GM23338 (cell line): ENCODE data around the gene REV3L. TPM values are rescaled to one million over a fixed set of nuclear protein-coding genes. Genes with fewer than 3 reads are reported as not detected.

Experiments
- ATAC-seq: fragments of 200-7000 bp; cut with Tn5 transposase; 3 replicates; pipeline ENCODE4 v1.9.1; 2020
- DNase-seq: peaks from one replicate; pipeline ENCODE4 v3.0.0-alpha.2; 2015; ENCODE audit warnings: low spot score
- H2AFZ ChIP-seq: fragments of 200-600 bp; sonication (generic); 2 replicates; pipeline ENCODE4 v1.8.0; 2016; ENCODE audit warnings: antibody characterized with exemption, mild to moderate bottlenecking, moderate library complexity
- H3F3A ChIP-seq: fragments of 200-600 bp; sonication (generic); replicated peaks from 2 replicates; pipeline ENCODE4 v1.8.0; 2017; ENCODE audit warnings: antibody characterized with exemption, mixed run types, low read depth
- H3K27ac ChIP-seq: fragments of 200-600 bp; sonication (generic); 2 replicates; pipeline ENCODE4 v1.6.1; 2016; ENCODE audit warnings: low read depth
- H3K27me3 ChIP-seq: fragments of 200-600 bp; sonication (generic); 2 replicates; pipeline ENCODE4 v1.8.0; 2016; ENCODE audit warnings: mild to moderate bottlenecking, mixed run types, moderate library complexity; ENCODE audit not compliant: insufficient read depth
- H3K36me3 ChIP-seq: fragments of 200-600 bp; sonication (generic); 2 replicates; pipeline ENCODE4 v1.8.0; 2016; ENCODE audit warnings: mild to moderate bottlenecking; ENCODE audit not compliant: insufficient read depth
- H3K4me1 ChIP-seq: fragments of 200-600 bp; sonication (generic); 2 replicates; pipeline ENCODE4 v1.8.0; 2016; ENCODE audit warnings: mild to moderate bottlenecking, moderate library complexity; ENCODE audit not compliant: insufficient read depth
- H3K4me2 ChIP-seq: fragments of 200-600 bp; sonication (generic); 2 replicates; pipeline ENCODE4 v1.7.1; 2017; ENCODE audit warnings: mixed run types
- H3K4me3 ChIP-seq: fragments of 200-600 bp; sonication (generic); 2 replicates; pipeline ENCODE4 v1.6.1; 2016; ENCODE audit warnings: mixed run types
- H3K79me2 ChIP-seq: fragments of 200-600 bp; sonication (generic); replicated peaks from 2 replicates; pipeline ENCODE4 v1.8.0; 2017; ENCODE audit warnings: mild to moderate bottlenecking; ENCODE audit not compliant: insufficient read depth
- H3K9me2 ChIP-seq: fragments of 200-600 bp; sonication (generic); 2 replicates; pipeline ENCODE4 v1.8.0; 2017; ENCODE audit not compliant: insufficient read depth
- H4K20me1 ChIP-seq: fragments of 200-600 bp; sonication (generic); replicated peaks from 2 replicates; pipeline ENCODE4 v1.8.0; 2017; ENCODE audit warnings: mild to moderate bottlenecking; ENCODE audit not compliant: insufficient read depth
- H3K27ac Mint-ChIP-seq: 2 replicates; pipeline ENCODE4 v1.8.0; 2020; ENCODE audit warnings: inconsistent platforms, mild to moderate bottlenecking, moderate library complexity, mixed read lengths
- H3K27me3 Mint-ChIP-seq: 3 replicates; pipeline ENCODE4 v1.8.0; 2022; ENCODE audit warnings: low read depth, mild to moderate bottlenecking, moderate library complexity, mixed read lengths, inconsistent platforms; ENCODE audit not compliant: insufficient read depth, poor library complexity
- H3K36me3 Mint-ChIP-seq: 3 replicates; pipeline ENCODE4 v1.8.0; 2021; ENCODE audit warnings: low read depth, mild to moderate bottlenecking, inconsistent platforms, moderate library complexity, mixed read lengths
- H3K4me1 Mint-ChIP-seq: 3 replicates; pipeline ENCODE4 v1.8.0; 2020; ENCODE audit warnings: mild to moderate bottlenecking, inconsistent platforms, mixed read lengths
- H3K4me3 Mint-ChIP-seq: 3 replicates; pipeline ENCODE4 v1.8.0; 2021; ENCODE audit warnings: moderate library complexity, mild to moderate bottlenecking, inconsistent platforms, mixed read lengths
- H3K9me3 Mint-ChIP-seq: 3 replicates; pipeline ENCODE4 v1.8.0; 2020; ENCODE audit warnings: moderate library complexity, mild to moderate bottlenecking, inconsistent platforms, mixed read lengths
- CREB1 ChIP-seq: fragments of 250-450 bp; sonication (Bioruptor Pico); IDR thresholded peaks from 2 replicates; pipeline ENCODE4 v1.5.0; 2020; ENCODE audit warnings: low read depth, mild to moderate bottlenecking, moderate library complexity
- EZH2 ChIP-seq: fragments of 200-600 bp; sonication (generic); IDR thresholded peaks from one replicate; pipeline ENCODE4 v1.8.0; 2017; ENCODE audit warnings: antibody characterized with exemption, mild to moderate bottlenecking, low read depth; ENCODE audit not compliant: unreplicated experiment
- EZH2phosphoT487 ChIP-seq: fragments of 200-600 bp; sonication (generic); IDR thresholded peaks from one replicate; pipeline ENCODE4 v1.8.1; 2018; ENCODE audit warnings: antibody characterized with exemption; ENCODE audit not compliant: unreplicated experiment
- POLR2AphosphoS5 ChIP-seq: IDR thresholded peaks from 2 replicates; pipeline ENCODE4 v1.6.1; 2016; ENCODE audit warnings: antibody characterized with exemption, low read depth
- polyA plus RNA-seq: library from polyadenylated mRNA; unstranded; fragments of >200 nt; fragmentation: Nextera tagmentation; extraction: Ambion mirVana; gene quantifications from 2 replicates; pipeline ENCODE4 v1.2.1, GENCODE V29; 2016
- total RNA-seq: library from RNA; depleted of rRNA; stranded (reverse); fragments of >200 nt; shearing (Covaris generic); gene quantifications from 2 replicates; pipeline ENCODE4 v1.2.3, GENCODE V29; 2014
- TF ChIP-seq, protein P1 (sequence below), 2 experiments: fragments of 200-600 bp in 1 of 2; sonication (generic) in 1 of 2; conservative IDR thresholded peaks; 2 replicates each; pipeline versions ENCODE4 v1.5.1 to v1.6.1; 2016 to 2017; ENCODE audit warnings: antibody characterized with exemption in 2 of 2, low read depth in 2 of 2, mild to moderate bottlenecking in 2 of 2, moderate library complexity in 1 of 2

Gene REV3L
- total and polyA plus RNA-seq, 2 experiments from 2014 or later: 8.3 to 13.1 TPM

DNA sequence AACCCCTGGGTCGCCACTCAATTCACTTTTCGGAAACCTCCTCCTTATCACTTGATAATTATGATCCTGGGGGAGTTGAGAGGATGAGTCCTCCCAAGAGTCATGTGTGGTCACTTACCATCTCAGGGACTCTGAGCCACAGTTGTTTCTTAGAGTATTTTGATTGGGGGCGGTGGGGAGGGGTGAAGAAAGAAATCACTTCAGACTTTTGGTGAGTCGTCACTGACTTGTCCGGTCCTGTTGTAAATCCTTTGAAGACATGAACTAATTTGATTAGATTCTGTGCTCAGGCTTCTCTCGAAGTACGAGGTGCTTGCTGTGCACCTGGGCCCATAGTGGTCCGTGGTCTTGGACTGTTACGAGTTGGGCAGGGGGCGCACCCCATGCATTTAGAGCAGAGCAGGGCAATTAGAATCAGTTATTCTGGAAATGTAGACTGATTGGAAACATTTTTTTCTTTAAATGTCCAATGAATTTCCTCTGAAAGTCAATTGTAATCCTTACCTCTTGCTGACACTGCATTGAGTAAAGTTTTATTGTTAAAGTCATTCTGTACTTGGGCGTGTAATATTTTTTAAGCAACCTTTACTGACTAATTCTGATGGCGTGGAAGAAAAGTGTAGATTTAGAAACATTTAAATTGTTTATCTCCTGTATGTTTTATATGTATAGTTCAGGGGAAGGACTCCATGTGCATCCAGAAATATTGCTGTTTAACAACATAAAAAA is 222.3 kb downstream of the REV3L start:
- no peak overlapping the region for H3K4me3 ChIP-seq
- Mint-ChIP-seq H3K27ac (no peak overlapping the region), H3K36me3 (peaks cover 11% of the 10 kb centered on the region; the same call in 2 of the 3 replicates)

DNA sequence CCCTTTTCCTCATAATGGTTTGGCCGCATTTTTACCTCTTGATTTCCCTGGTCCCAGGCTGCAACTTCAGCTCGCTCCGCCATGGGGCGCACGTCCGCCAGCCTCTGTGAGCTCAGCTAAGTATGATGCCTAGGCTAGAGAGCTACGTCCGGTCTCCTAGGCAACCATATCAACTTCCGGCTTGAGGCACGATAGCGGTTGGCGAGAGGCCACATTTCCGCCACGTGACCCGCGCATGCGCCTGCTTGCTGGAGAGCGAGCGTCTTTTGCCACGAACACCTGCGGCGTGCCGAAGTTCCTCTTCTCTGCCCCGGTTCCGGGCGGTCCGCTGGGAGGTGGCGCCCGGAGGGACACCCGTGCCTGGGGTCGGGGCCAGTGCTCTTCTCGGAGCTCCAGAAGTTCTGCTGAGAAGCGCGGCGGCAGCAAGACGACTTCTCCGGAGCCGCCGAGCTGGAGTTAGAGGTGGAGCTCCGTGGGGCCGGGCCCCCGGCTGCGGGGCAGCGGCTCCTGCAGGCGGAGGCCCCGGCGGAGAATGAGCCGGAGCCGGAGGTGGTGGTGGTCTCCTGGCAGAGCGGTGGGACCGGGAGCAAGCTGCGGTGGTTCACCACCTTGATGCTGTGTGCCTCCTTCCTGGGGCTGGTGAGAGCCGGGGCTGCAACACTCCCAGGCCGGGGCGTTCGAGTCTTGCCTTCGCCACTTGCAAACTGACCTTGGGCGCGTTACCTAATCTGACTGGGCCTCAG is 223.8 kb downstream of the REV3L start:
- Mint-ChIP-seq H3K9me3 (no peaks in the 10 kb centered on the region), H3K4me1 (peaks cover 21% of the 10 kb centered on the region), H3K4me3 (peak overlapping the region; percentile 75), H3K36me3 (peaks cover 7% of the 10 kb centered on the region; the same call in 1 of the 3 replicates), H3K27ac (0 out of 2 replicates have a peak overlapping the region, but pooled peaks have one; percentile 2), H3K27me3 (peaks cover 10% of the 10 kb centered on the region)
- H4K20me1 ChIP-seq: no peaks in the 10 kb centered on the region
- peak overlapping the region; percentile 57 for H2AFZ ChIP-seq
- no peaks in the 10 kb centered on the region for H3K27me3 ChIP-seq
- TF ChIP-seq EZH2phosphoT487: no peak
- TF ChIP-seq, protein P1, sequence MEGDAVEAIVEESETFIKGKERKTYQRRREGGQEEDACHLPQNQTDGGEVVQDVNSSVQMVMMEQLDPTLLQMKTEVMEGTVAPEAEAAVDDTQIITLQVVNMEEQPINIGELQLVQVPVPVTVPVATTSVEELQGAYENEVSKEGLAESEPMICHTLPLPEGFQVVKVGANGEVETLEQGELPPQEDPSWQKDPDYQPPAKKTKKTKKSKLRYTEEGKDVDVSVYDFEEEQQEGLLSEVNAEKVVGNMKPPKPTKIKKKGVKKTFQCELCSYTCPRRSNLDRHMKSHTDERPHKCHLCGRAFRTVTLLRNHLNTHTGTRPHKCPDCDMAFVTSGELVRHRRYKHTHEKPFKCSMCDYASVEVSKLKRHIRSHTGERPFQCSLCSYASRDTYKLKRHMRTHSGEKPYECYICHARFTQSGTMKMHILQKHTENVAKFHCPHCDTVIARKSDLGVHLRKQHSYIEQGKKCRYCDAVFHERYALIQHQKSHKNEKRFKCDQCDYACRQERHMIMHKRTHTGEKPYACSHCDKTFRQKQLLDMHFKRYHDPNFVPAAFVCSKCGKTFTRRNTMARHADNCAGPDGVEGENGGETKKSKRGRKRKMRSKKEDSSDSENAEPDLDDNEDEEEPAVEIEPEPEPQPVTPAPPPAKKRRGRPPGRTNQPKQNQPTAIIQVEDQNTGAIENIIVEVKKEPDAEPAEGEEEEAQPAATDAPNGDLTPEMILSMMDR (conservative IDR thresholded peaks at IDR 0.05; ENCODE audit: low read depth in 2 of 2): peak; percentile 84 to 98
- TF ChIP-seq POLR2AphosphoS5: peak; percentile 77
- peak; percentile 72 for TF ChIP-seq CREB1 (CRISPR knock-in tag)
- H3K36me3 ChIP-seq: peaks cover 6% of the 10 kb centered on the region; the same call in 1 of the 2 replicates
- H3F3A ChIP-seq: no peaks in the 10 kb centered on the region; the same call in 1 of the 2 replicates
- peak overlapping the region; percentile 72 for H3K4me3 ChIP-seq
- peaks cover 36% of the 10 kb centered on the region for H3K79me2 ChIP-seq
- ATAC-seq (peak; percentile 93), DNase-seq (peak; percentile 100)
- H3K4me1 ChIP-seq: peaks cover 27% of the 10 kb centered on the region
- H3K9me2 ChIP-seq: no peaks in the 10 kb centered on the region
- H3K4me2 ChIP-seq: peak overlapping the region; percentile 81
- H3K27ac ChIP-seq: no peak overlapping the region

More for the DNA sequence above, 222.3 kb downstream of the REV3L start:
- Histone ChIP-seq H3K4me1 (peaks cover 20% of the 10 kb centered on the region), H3K9me2 (no peaks in the 10 kb centered on the region), H3K79me2 (peaks cover 36% of the 10 kb centered on the region), H3F3A (no peaks in the 10 kb centered on the region; the same call in 1 of the 2 replicates), H3K36me3 (peaks cover 6% of the 10 kb centered on the region; the same call in 1 of the 2 replicates), H2AFZ (no peak overlapping the region), H3K27me3 (no peaks in the 10 kb centered on the region), H4K20me1 (no peaks in the 10 kb centered on the region), H3K4me2 (peak overlapping the region; percentile 81), H3K27ac (no peak overlapping the region)
- ATAC-seq (no peak), DNase-seq (no peak)
- Mint-ChIP-seq H3K4me3 (peak overlapping the region; percentile 75; the same call in 2 of the 3 replicates), H3K4me1 (peaks cover 10% of the 10 kb centered on the region), H3K9me3 (no peaks in the 10 kb centered on the region), H3K27me3 (peaks cover 7% of the 10 kb centered on the region)
- TF ChIP-seq, protein P1 (conservative IDR thresholded peaks at IDR 0.05; ENCODE audit: low read depth in 2 of 2): no peak
- TF ChIP-seq POLR2AphosphoS5 (no peak), EZH2 (no peak), CREB1 (CRISPR knock-in tag) (no peak)
